ENCODE results near the gene RPS18. TPM values are rescaled to one million over a fixed set of nuclear protein-coding genes. Genes with fewer than 3 reads are reported as not detected.

RPS18 gene
- total and polyA plus RNA-seq, 10 of the 15 experiments (the other 5 are each of a cell fraction or from before 2014, with no cell fraction given), result 4,228 to 20,828 (median 7,406) TPM

- TF ChIP-seq REST (IDR thresholded peaks at IDR 0.05; ENCODE audit: low read depth, low read length) (no peak), NFYB (IDR thresholded peaks at IDR 0.05; ENCODE audit: insufficient read depth, low read depth, low read length) (peak; percentile 89), GABPA (IDR thresholded peaks at IDR 0.05; ENCODE audit: low read depth) (peak; percentile 100), ZBTB33 (IDR thresholded peaks at IDR 0.05) (no peak), LARP7 (IDR thresholded peaks at IDR 0.05) (0 out of 2 replicates have a peak, but pooled peaks have one; percentile 12), PBX3 (IDR thresholded peaks at IDR 0.05; ENCODE audit: insufficient replicate concordance, low read depth, low read length) (no peak), TAF1 (IDR thresholded peaks at IDR 0.05; ENCODE audit: borderline replicate concordance, low read depth, low read length) (0 out of 2 replicates have a peak, but pooled peaks have one; percentile 40), ATF7 (IDR thresholded peaks at IDR 0.05; ENCODE audit: low read depth) (no peak), MTA2 (IDR thresholded peaks at IDR 0.05; ENCODE audit: low read depth) (peak; percentile 92), ZNF274 (IDR thresholded peaks at IDR 0.05; ENCODE audit: insufficient read depth, insufficient read length) (no peak), FOS (IDR thresholded peaks at IDR 0.05; ENCODE audit: borderline replicate concordance, extremely low read depth, insufficient read length) (no peak), BRCA1 (IDR thresholded peaks at IDR 0.05; ENCODE audit: low read depth, low read length) (no peak), TBL1XR1 (IDR thresholded peaks at IDR 0.05; ENCODE audit: low read depth, low read length) (0 out of 2 replicates have a peak, but pooled peaks have one; percentile 25), IRF4 (IDR thresholded peaks at IDR 0.05; ENCODE audit: low read depth, low read length) (no peak), ATF3 (IDR thresholded peaks at IDR 0.05; ENCODE audit: borderline replicate concordance, extremely low read depth, low read depth, low read length) (no peak; the same call in 1 of the 2 replicates), NR2C2 (IDR thresholded peaks at IDR 0.05; ENCODE audit: borderline replicate concordance, control insufficient read depth, insufficient read length, low read depth) (peak; percentile 84), CBX3 (IDR thresholded peaks at IDR 0.05; ENCODE audit: borderline replicate concordance, low read depth) (no peak), MEF2A (IDR thresholded peaks at IDR 0.05; ENCODE audit: insufficient read depth, low read depth, low read length) (no peak), ZBTB4 (CRISPR knock-in tag; IDR thresholded peaks at IDR 0.05) (no peak)
Observed at GRCh38 chr6:33288921-33289783, 17.3 kb downstream of the RPS18 start, which contains the start of the genes PFDN6 and WDR46 (continued).
